Measurements from ENCODE around the gene SUCLG2.

GRCh38 chr3:67386451-67386850, 268.0 kb downstream of the SUCLG2 start:
- TF ChIP-seq POLR2A (IDR thresholded peaks at IDR 0.05; ENCODE audit: low read length), result no peak
- no peak for TF ChIP-seq GATA1 (IDR thresholded peaks at IDR 0.05; ENCODE audit: low read depth, low read length)

Measured in erythroblast (primary cell).